ENCODE data around the gene OAT. TPM values are rescaled to one million over a fixed set of nuclear protein-coding genes. Genes with fewer than 3 reads are reported as not detected.

Gene OAT
- total and polyA plus RNA-seq, 2 of the 4 experiments (the other 2 are of a cell fraction) = 110 to 152 TPM

- BruUV-seq (replicated peaks) = no TSS peak
- no peak overlapping the region for H2BK120ac ChIP-seq (ENCODE audit: low read depth, low read length)
- no peak overlapping the region for H3K27ac ChIP-seq (ENCODE audit: insufficient read depth, low read length)
- dilution Hi-C loops (cut with HindIII; ENCODE audit: low sequenced_read_pairs, unreplicated experiment) (no loop called here), intact Hi-C loops (cut with micrococcal nuclease) (no loop called here), in situ Hi-C loops (cut with MboI; ENCODE audit: low sequenced_read_pairs) (no loop called here)
- no peak overlapping the region for H2AK9ac ChIP-seq (replicated peaks; ENCODE audit: low read depth, low read length, poor library complexity)
- POLR2A ChIA-PET (ENCODE audit: unreplicated experiment) = no interaction called here
- H3K36me3 ChIP-seq (ENCODE audit: control insufficient read depth, insufficient read depth, low read length) = no peaks in the 10 kb centered on the region
- H3K4ac ChIP-seq (ENCODE audit: low read depth, low read length) = no peak overlapping the region
- TF ChIP-seq BHLHE40 (IDR thresholded peaks at IDR 0.05; ENCODE audit: low read depth, low read length) (no peak), CHD1 (IDR thresholded peaks at IDR 0.05; ENCODE audit: low read depth, low read length) (no peak), CEBPB (IDR thresholded peaks at IDR 0.05; ENCODE audit: low read depth, low read length) (no peak), MXI1 (IDR thresholded peaks at IDR 0.05; ENCODE audit: borderline replicate concordance, low read depth, low read length) (no peak), FOS (IDR thresholded peaks at IDR 0.05; ENCODE audit: low read depth, low read length) (no peak), USF2 (IDR thresholded peaks at IDR 0.05; ENCODE audit: low read depth, low read length) (no peak)
- H2BK5ac ChIP-seq (ENCODE audit: low read depth, low read length, poor library complexity, severe bottlenecking) = no peak overlapping the region
- CTCF ChIA-PET = interaction anchor here (1.5 kb wide), 1 partner anchor 32 kb away, joined by 7 read pairs; no protein-coding TSS in a partner anchor
- no peak overlapping the region for H3K9ac ChIP-seq (ENCODE audit: low read depth, low read length)
- H3K4me1 ChIP-seq (ENCODE audit: control insufficient read depth, insufficient read depth, low read length) = no peaks in the 10 kb centered on the region
- no peak overlapping the region for H3K4me3 ChIP-seq (ENCODE audit: insufficient read depth, low read depth, low read length)
- H2BK15ac ChIP-seq (ENCODE audit: low read depth, low read length) = no peak overlapping the region
- no peak overlapping the region for H3K23ac ChIP-seq (ENCODE audit: low read depth, low read length)
- H4K8ac ChIP-seq (ENCODE audit: low read depth in 2 of 2, low read length in 2 of 2) = no peak overlapping the region
- H3K56ac ChIP-seq (ENCODE audit: extremely low read depth, insufficient read depth, low read length) = no peak overlapping the region
- H2AFZ ChIP-seq (replicated peaks; ENCODE audit: low read length, poor library complexity) = no peak overlapping the region
- no peaks in the 10 kb centered on the region for H3K9me1 ChIP-seq (ENCODE audit: insufficient read depth, low read length)
- WGBS, 2 experiments (ENCODE audit: extremely low coverage in 2 of 2, insufficient read length in 1 of 2) = 20% methylated on average over 1 of the region's 9 CpGs; no CpG with 5 or more reads in 1 of the 2 experiments
- no peaks in the 10 kb centered on the region for H3K79me1 ChIP-seq (ENCODE audit: low read depth in 1 of 2, low read length in 2 of 2)
- H4K20me1 ChIP-seq (ENCODE audit: insufficient read depth, low read length) = no peaks in the 10 kb centered on the region
- no peak overlapping the region for H2BK20ac ChIP-seq (ENCODE audit: low read depth, low read length)
- ATAC-seq (ENCODE audit: low read depth) (no peak), DNase-seq (no peak)
- peaks cover 2% of the 10 kb centered on the region; the same call in 1 of the 2 replicates for H3K9me3 ChIP-seq (ENCODE audit: control insufficient read depth, insufficient read depth, low read length)
- no peak overlapping the region for H2AK5ac ChIP-seq (ENCODE audit: low read depth, low read length)
- H3K14ac ChIP-seq (replicated peaks; ENCODE audit: low read depth, low read length) = no peak overlapping the region
- H4K5ac ChIP-seq (ENCODE audit: low read depth, low read length) = no peak overlapping the region
- no peak overlapping the region for H3K18ac ChIP-seq (ENCODE audit: low read depth, low read length)
- no peaks in the 10 kb centered on the region; the same call in 1 of the 2 replicates for H3K27me3 ChIP-seq (ENCODE audit: control insufficient read depth, insufficient read depth, low read length)
- H3K4me2 ChIP-seq (ENCODE audit: low read depth, low read length) = no peak overlapping the region
- no peak overlapping the region for H4K91ac ChIP-seq (ENCODE audit: insufficient read depth, low read depth, low read length)
Observed at GRCh38 chr10:124357561-124357885, 61.2 kb downstream of the OAT start.
